SK-N-SH (cell line): ENCODE results near the gene NPC1. TPM values are rescaled to one million over a fixed set of nuclear protein-coding genes. Genes with fewer than 3 reads are reported as not detected.

Source experiments
- CTCF ChIA-PET: fragments of 300-600, 350-600 bp; formaldehyde crosslinking; extraction: SDS; loops from one replicate; lab custom pipeline; 2021; lab: Yijun Ruan, JAX
- POLR2A ChIA-PET: fragments of 350-600 bp; sonication (Branson Sonifier 250); formaldehyde crosslinking; extraction: SDS; loops from one replicate; lab custom pipeline; 2020; ENCODE audit warnings: antibody characterized with exemption, inconsistent platforms; lab: Yijun Ruan, JAX
- DNase-seq: peaks from one replicate; pipeline ENCODE4 v3.0.0; 2012
- H2AFZ ChIP-seq: fragments of 200-600 bp; sonication (generic); 2 replicates; pipeline ENCODE4 v1.8.1; 2016; ENCODE audit warnings: antibody characterized with exemption, mild to moderate bottlenecking, low read depth
- H3F3A ChIP-seq: fragments of 200-600 bp; sonication (generic); replicated peaks from 2 replicates; pipeline ENCODE3; 2016; ENCODE audit warnings: antibody characterized with exemption, mild to moderate bottlenecking; ENCODE audit not compliant: insufficient read depth
- H3K27ac ChIP-seq, 2 experiments: fragments of 200-500 bp in 1 of 2; fragments of 200-600 bp in 1 of 2; sonication (Bioruptor generic) in 1 of 2; sonication (generic), shearing (Covaris generic) in 1 of 2; 2 replicates each; pipeline versions ENCODE4 v1.5.1 to v1.6.1; 2014 to 2016; ENCODE audit warnings: low read depth in 2 of 2, inconsistent platforms in 1 of 2, low read length in 1 of 2, mild to moderate bottlenecking in 1 of 2, mixed read lengths in 1 of 2
- H3K27me3 ChIP-seq: fragments of 200-600 bp; sonication (generic), shearing (Covaris generic); 2 replicates; pipeline ENCODE4 v1.6.1; 2016; ENCODE audit warnings: mixed run types; ENCODE audit not compliant: insufficient read depth
- H3K36me3 ChIP-seq, 2 experiments: fragments of 200-500 bp in 1 of 2; fragments of 200-600 bp in 1 of 2; sonication (Bioruptor generic) in 1 of 2; sonication (generic) in 1 of 2; replicated peaks in 1 of 2; 2 replicates each; pipeline versions ENCODE3 to v1.5.1; 2014 to 2016; ENCODE audit warnings: low read length in 1 of 2, mild to moderate bottlenecking in 1 of 2; ENCODE audit not compliant: insufficient read depth in 2 of 2, control insufficient read depth in 1 of 2
- H3K4me1 ChIP-seq, 2 experiments: fragments of 200-500 bp in 1 of 2; fragments of 200-600 bp in 1 of 2; sonication (Bioruptor generic) in 1 of 2; sonication (generic), shearing (Covaris generic) in 1 of 2; 2 replicates each; pipeline versions ENCODE4 v1.5.1 to v1.6.1; 2014 to 2016; ENCODE audit warnings: low read depth in 1 of 2, low read length in 1 of 2, mixed run types in 1 of 2; ENCODE audit not compliant: insufficient read depth in 2 of 2, control insufficient read depth in 1 of 2
- H3K4me2 ChIP-seq: fragments of 200-600 bp; sonication (generic), shearing (Covaris generic); 2 replicates; pipeline ENCODE4 v1.6.1; 2017; ENCODE audit warnings: mixed run types
- H3K4me3 ChIP-seq, 2 experiments: fragments of 200-500 bp in 1 of 2; fragments of 200-600 bp in 1 of 2; sonication (Bioruptor generic) in 1 of 2; sonication (generic), shearing (Covaris generic) in 1 of 2; 2 replicates each; pipeline versions ENCODE4 v1.5.1 to v1.8.1; 2014 to 2016; ENCODE audit warnings: low read depth in 2 of 2, inconsistent platforms in 1 of 2, low read length in 1 of 2, mild to moderate bottlenecking in 1 of 2, mixed read lengths in 1 of 2, moderate library complexity in 1 of 2
- H3K79me2 ChIP-seq: fragments of 200-600 bp; sonication (generic); 2 replicates; pipeline ENCODE4 v1.8.1; 2017; ENCODE audit warnings: mild to moderate bottlenecking; ENCODE audit not compliant: insufficient read depth
- H3K9ac ChIP-seq: fragments of 200-600 bp; sonication (generic); 2 replicates; pipeline ENCODE4 v1.6.1; 2017; ENCODE audit warnings: mixed run types
- H3K9me2 ChIP-seq: fragments of 200-600 bp; sonication (generic); 2 replicates; pipeline ENCODE4 v1.6.1; 2017; ENCODE audit warnings: mixed run types
- H3K9me3 ChIP-seq: fragments of 200-600 bp; sonication (generic); 2 replicates; pipeline ENCODE4 v1.6.1; 2017; ENCODE audit warnings: mixed run types, mild to moderate bottlenecking, moderate library complexity
- H4K20me1 ChIP-seq: fragments of 200-600 bp; sonication (generic); 2 replicates; pipeline ENCODE4 v1.6.1; 2017; ENCODE audit warnings: mild to moderate bottlenecking, mixed run types; ENCODE audit not compliant: insufficient read depth
- CHD2 ChIP-seq: fragments of 150-350 bp; IDR thresholded peaks from 2 replicates; pipeline ENCODE4 v1.6.1; 2018; ENCODE audit warnings: low read length; ENCODE audit not compliant: partially characterized antibody
- FOSL2 ChIP-seq: IDR thresholded peaks from 2 replicates; pipeline ENCODE4 v1.4.0; 2012; ENCODE audit warnings: low read depth, mild to moderate bottlenecking, moderate library complexity, borderline replicate concordance
- GABPA ChIP-seq: IDR thresholded peaks from 2 replicates; pipeline ENCODE4 v1.4.0; 2012; ENCODE audit warnings: low read depth, mild to moderate bottlenecking
- JUND ChIP-seq: IDR thresholded peaks from 2 replicates; pipeline ENCODE4 v1.4.0; 2012
- NFIC ChIP-seq: IDR thresholded peaks from 2 replicates; pipeline ENCODE4 v1.4.0; 2012; ENCODE audit warnings: borderline replicate concordance
- NRF1 ChIP-seq: IDR thresholded peaks from 2 replicates; pipeline ENCODE4 v1.6.1; 2012; ENCODE audit warnings: low read depth, mild to moderate bottlenecking, low read length
- RAD21 ChIP-seq: IDR thresholded peaks from 2 replicates; pipeline ENCODE4 v1.6.1; 2012; ENCODE audit warnings: mild to moderate bottlenecking, low read length
- RXRA ChIP-seq: IDR thresholded peaks from 2 replicates; pipeline ENCODE4 v1.4.0; 2012; ENCODE audit warnings: low read depth, mild to moderate bottlenecking, borderline replicate concordance
- SIN3A ChIP-seq: IDR thresholded peaks from 2 replicates; pipeline ENCODE4 v1.6.1; 2012; ENCODE audit warnings: low read depth, mild to moderate bottlenecking, low read length, moderate library complexity, borderline replicate concordance
- TAF1 ChIP-seq: IDR thresholded peaks from 2 replicates; pipeline ENCODE4 v1.6.1; 2012; ENCODE audit warnings: low read depth, mild to moderate bottlenecking, low read length, moderate library complexity, borderline replicate concordance
- YY1 ChIP-seq: IDR thresholded peaks from 2 replicates; pipeline ENCODE4 v1.4.0; 2012; ENCODE audit warnings: low read depth, mild to moderate bottlenecking
- WGBS: methylation state at CpG from one replicate; pipeline ENCODE4 v1.1.6; 2017; ENCODE audit warnings: low lambda C conversion rate; 5-methylcytosine and 5-hydroxymethylcytosine counted together
- polyA plus RNA-seq, 3 experiments: library from polyadenylated mRNA; depleted of rRNA; stranded (reverse); fragments of >200 nt; gene quantifications; 2 replicates each; pipeline ENCODE4 v1.2.3, GENCODE V29; 2012
- TF ChIP-seq, protein P1 (sequence below): fragments of 150-350 bp; IDR thresholded peaks from 2 replicates; pipeline ENCODE4 v1.6.1; 2017; ENCODE audit warnings: antibody characterized with exemption, low read length, low read depth, borderline replicate concordance
- TF ChIP-seq, protein P2 (sequence below): IDR thresholded peaks from 2 replicates; pipeline ENCODE4; 2012
- TF ChIP-seq, protein P3 (sequence below): fragments of 200-600 bp; sonication (generic); IDR thresholded peaks from 2 replicates; pipeline ENCODE4 v1.6.1; 2017; ENCODE audit warnings: antibody characterized with exemption, mild to moderate bottlenecking, moderate library complexity

The NPC1 gene
- polyA plus RNA-seq, 1 of the 3 experiments (the other 2 are of a cell fraction): 23.9 TPM

DNA sequence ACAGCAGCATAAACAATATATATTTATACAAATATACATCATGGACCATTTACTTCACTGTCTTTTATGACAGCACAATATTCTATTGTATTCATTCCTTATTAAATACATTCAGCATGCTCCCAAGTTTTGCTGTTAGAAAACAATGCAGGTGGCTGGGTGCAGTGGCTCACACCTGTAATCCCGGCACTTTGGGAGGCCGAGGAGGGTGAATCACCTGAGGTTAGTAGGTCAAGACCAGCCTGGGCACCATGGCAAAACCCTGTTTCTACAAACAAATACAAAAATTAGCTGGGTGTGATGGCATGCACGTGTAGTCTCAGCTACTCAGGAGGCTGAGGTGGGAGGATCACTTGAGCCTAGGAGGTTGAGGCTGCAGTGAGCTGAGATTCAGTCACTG is 39.0 kb downstream of the NPC1 start:
- H3K27ac ChIP-seq: no peak overlapping the region
- no peak overlapping the region for H2AFZ ChIP-seq
- H3K36me3 ChIP-seq: peaks cover 27 to 55% of the 10 kb centered on the region in 2 experiments
- no peaks in the 10 kb centered on the region for H3K9me2 ChIP-seq
- no peaks in the 10 kb centered on the region for H3F3A ChIP-seq
- no peak for DNase-seq
- H3K9me3 ChIP-seq: no peaks in the 10 kb centered on the region
- H4K20me1 ChIP-seq: no peaks in the 10 kb centered on the region
- ChIA-PET POLR2A (no interaction called here), CTCF (interaction anchor here (0.6 to 1.2 kb wide), 4 partner anchors 15 to 216 kb away, joined by 3 to 6 read pairs (median 4); no protein-coding TSS in a partner anchor)
- no peak overlapping the region for H3K9ac ChIP-seq
- no peaks in the 10 kb centered on the region for H3K79me2 ChIP-seq
- WGBS: 73% methylated on average over 3 of the region's 3 CpGs
- no peak overlapping the region for H3K4me3 ChIP-seq
- H3K4me2 ChIP-seq: no peak overlapping the region
- no peaks in the 10 kb centered on the region for H3K4me1 ChIP-seq
- no peaks in the 10 kb centered on the region for H3K27me3 ChIP-seq
- TF ChIP-seq, protein P1, sequence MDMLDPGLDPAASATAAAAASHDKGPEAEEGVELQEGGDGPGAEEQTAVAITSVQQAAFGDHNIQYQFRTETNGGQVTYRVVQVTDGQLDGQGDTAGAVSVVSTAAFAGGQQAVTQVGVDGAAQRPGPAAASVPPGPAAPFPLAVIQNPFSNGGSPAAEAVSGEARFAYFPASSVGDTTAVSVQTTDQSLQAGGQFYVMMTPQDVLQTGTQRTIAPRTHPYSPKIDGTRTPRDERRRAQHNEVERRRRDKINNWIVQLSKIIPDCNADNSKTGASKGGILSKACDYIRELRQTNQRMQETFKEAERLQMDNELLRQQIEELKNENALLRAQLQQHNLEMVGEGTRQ: no peak
- TF ChIP-seq TAF1: no peak
- no peak for TF ChIP-seq FOSL2
- no peak for TF ChIP-seq JUND
- no peak for TF ChIP-seq GABPA
- no peak for TF ChIP-seq NRF1
- TF ChIP-seq RAD21: no peak
- no peak for TF ChIP-seq NFIC

DNA sequence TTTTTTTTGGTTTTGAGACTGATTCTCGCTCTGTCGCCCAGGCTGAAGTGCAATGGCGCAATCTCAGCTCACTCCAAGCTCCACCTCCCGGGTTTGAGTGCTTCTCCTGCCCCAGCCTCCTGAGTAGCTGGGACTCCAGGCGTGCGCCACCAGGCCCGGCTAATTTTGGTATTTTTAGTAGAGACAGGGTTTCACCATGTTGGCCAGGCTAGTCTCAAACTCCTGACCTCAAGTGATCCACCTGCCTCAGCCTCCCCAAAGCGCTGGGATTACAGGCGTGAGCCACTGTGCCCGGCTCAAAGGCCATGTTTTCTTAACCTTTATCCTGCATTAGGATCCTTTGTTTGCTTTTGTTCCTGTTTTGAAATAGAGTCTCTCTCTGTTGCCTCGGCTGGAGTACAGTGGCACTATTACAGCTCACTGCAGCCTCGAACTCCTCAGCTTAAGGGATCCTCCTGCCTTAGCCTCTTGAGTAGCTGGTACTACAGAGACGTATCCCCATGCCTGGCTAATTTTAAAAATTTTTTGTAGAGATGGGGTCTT is 41.0 kb downstream of the NPC1 start:
- no peak overlapping the region for H3K9ac ChIP-seq
- CTCF ChIA-PET: interaction anchor here (1.0 to 1.8 kb wide), 3 partner anchors 10 to 157 kb away, joined by 3 to 7 read pairs (median 4); no protein-coding TSS in a partner anchor
- H3K4me3 ChIP-seq: no peak overlapping the region
- no peak for DNase-seq
- POLR2A ChIA-PET: no interaction called here
- H2AFZ ChIP-seq: no peak overlapping the region
- H3F3A ChIP-seq: no peaks in the 10 kb centered on the region
- H3K27ac ChIP-seq: no peak overlapping the region
- H3K36me3 ChIP-seq: peaks cover 37 to 51% of the 10 kb centered on the region in 2 experiments
- no peaks in the 10 kb centered on the region for H3K9me2 ChIP-seq
- no peaks in the 10 kb centered on the region for H3K4me1 ChIP-seq
- TF ChIP-seq YY1 (no peak), GABPA (no peak), RXRA (no peak), TAF1 (no peak), SIN3A (no peak), CHD2 (no peak)
- TF ChIP-seq, protein P2, sequence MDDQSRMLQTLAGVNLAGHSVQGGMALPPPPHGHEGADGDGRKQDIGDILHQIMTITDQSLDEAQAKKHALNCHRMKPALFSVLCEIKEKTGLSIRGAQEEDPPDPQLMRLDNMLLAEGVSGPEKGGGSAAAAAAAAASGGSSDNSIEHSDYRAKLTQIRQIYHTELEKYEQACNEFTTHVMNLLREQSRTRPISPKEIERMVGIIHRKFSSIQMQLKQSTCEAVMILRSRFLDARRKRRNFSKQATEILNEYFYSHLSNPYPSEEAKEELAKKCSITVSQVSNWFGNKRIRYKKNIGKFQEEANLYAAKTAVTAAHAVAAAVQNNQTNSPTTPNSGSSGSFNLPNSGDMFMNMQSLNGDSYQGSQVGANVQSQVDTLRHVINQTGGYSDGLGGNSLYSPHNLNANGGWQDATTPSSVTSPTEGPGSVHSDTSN: no peak
- TF ChIP-seq, protein P3, sequence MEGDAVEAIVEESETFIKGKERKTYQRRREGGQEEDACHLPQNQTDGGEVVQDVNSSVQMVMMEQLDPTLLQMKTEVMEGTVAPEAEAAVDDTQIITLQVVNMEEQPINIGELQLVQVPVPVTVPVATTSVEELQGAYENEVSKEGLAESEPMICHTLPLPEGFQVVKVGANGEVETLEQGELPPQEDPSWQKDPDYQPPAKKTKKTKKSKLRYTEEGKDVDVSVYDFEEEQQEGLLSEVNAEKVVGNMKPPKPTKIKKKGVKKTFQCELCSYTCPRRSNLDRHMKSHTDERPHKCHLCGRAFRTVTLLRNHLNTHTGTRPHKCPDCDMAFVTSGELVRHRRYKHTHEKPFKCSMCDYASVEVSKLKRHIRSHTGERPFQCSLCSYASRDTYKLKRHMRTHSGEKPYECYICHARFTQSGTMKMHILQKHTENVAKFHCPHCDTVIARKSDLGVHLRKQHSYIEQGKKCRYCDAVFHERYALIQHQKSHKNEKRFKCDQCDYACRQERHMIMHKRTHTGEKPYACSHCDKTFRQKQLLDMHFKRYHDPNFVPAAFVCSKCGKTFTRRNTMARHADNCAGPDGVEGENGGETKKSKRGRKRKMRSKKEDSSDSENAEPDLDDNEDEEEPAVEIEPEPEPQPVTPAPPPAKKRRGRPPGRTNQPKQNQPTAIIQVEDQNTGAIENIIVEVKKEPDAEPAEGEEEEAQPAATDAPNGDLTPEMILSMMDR: no peak
- TF ChIP-seq, all 33 proteins: peak for 0
- H3K79me2 ChIP-seq: no peaks in the 10 kb centered on the region
- H3K4me2 ChIP-seq: no peak overlapping the region
- 96% methylated on average over 13 of the region's 13 CpGs for WGBS
- no peaks in the 10 kb centered on the region for H3K27me3 ChIP-seq
- no peaks in the 10 kb centered on the region for H3K9me3 ChIP-seq
- H4K20me1 ChIP-seq: no peaks in the 10 kb centered on the region
